ENCODE results near the gene HERC2. TPM values are rescaled to one million over a fixed set of nuclear protein-coding genes. Genes with fewer than 3 reads are reported as not detected.

Gene HERC2
- total and polyA plus RNA-seq, 9 of the 15 experiments (the other 6 are each of a cell fraction or from before 2014, with no cell fraction given), result 10.6 to 84.0 (median 42.6) TPM

GRCh38 chr15:28120359-28120640, 201.7 kb downstream of the HERC2 start (continued):
- TF ChIP-seq CHD7 (IDR thresholded peaks at IDR 0.05; ENCODE audit: low read depth, low read length), result no peak
- no peak for TF ChIP-seq ZNF407 (IDR thresholded peaks at IDR 0.05; ENCODE audit: low read depth)
- TF ChIP-seq CREB3L1 (IDR thresholded peaks at IDR 0.05; ENCODE audit: borderline replicate concordance, low read depth), result no peak
- no peak for TF ChIP-seq ELK3 (CRISPR knock-in tag; IDR thresholded peaks at IDR 0.05)
- no peak for TF ChIP-seq ARID2 (IDR thresholded peaks at IDR 0.05)
- TF ChIP-seq ZNF134 (CRISPR knock-in tag; conservative IDR thresholded peaks at IDR 0.05), result no peak
